ENCODE results near the gene SEBOX.

SEBOX gene

DNA sequence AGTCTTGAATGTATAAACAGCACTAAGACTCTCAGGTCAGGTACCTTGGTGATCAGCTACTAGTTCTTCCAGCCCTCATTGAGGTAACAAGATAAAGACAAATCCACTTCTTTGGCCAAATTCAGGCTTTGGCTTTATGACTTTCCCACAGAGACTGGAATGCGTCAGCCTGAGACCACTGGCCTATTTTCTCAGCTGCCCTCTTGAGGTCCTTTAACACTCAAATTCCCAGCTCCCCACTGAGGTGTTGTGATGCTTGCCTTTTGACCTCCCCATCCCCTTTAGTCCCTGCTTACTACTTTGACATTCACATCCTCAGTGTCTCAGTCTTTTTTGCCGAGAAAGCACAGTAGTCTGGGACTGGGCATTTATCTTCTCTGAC is 18.8 kb downstream of the SEBOX start:
- no peak for TF ChIP-seq GATA2 (IDR thresholded peaks at IDR 0.05; ENCODE audit: low read depth, low read length)
- no peak for TF ChIP-seq GATA3 (IDR thresholded peaks at IDR 0.05; ENCODE audit: low read depth, low read length)

DNA sequence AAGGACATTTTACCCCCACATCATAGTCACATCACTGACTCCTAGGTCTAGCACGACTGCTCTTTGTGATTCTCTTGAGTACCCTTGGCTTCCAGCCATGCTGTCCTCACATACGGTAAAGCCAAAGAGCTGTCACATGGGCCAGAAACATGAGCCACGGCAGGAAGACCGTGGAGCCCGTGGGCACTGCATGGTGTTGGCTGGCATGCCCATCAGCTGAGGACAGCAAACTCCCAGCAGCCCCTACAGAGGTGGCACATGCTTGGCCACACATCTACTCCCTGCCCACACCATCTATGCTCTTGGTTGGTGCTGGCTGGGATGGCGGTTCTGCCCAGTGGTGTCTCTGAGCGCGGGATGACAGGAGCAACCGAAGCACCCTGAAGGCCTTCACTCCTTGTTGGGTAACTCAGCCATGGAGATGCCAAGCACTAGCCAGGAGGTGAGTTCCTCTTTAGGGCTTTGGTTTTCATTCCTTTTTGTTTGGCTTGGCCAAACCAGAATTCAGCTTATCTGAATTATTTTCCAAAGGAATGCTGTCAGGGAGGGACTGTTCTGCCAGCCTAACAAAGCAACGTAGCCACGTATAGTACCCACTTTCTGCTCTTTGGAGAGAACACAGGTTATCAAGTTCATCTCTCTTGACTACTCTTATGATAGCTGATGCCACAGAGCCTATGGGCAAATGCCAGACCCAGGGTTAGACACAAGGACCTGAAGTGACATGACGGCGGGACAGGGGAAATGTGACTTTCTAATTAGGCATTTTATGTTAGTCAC is 19.4 kb downstream of the SEBOX start:
- no peak for TF ChIP-seq GATA3 (IDR thresholded peaks at IDR 0.05; ENCODE audit: low read depth, low read length)
- no peak for TF ChIP-seq GATA2 (IDR thresholded peaks at IDR 0.05; ENCODE audit: low read depth, low read length)

DNA sequence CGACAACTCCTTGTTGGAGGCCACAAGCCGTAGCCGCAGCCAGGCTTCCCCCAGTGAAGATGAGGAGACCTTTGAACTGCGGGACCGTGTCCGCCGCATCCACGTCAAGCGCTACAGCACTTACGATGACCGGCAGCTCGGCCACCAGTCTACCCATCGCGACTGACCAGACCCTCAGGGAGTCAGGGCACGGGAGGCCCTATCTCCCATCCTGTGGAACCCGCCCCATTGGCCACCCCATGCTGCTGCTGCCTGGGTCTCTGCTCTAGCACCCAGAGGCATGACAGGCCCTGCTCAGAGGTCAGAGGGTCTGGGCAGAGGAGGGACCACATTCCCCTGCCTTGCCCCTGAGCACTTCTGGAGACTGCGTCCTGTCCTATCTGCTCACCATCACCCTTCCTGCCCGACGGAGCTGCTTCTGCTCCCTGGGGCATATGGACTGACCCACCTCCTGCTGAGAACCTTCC is 20.5 kb downstream of the SEBOX start:
- TF ChIP-seq GATA2 (IDR thresholded peaks at IDR 0.05; ENCODE audit: low read depth, low read length): no peak
- no peak for TF ChIP-seq GATA3 (IDR thresholded peaks at IDR 0.05; ENCODE audit: low read depth, low read length)

DNA sequence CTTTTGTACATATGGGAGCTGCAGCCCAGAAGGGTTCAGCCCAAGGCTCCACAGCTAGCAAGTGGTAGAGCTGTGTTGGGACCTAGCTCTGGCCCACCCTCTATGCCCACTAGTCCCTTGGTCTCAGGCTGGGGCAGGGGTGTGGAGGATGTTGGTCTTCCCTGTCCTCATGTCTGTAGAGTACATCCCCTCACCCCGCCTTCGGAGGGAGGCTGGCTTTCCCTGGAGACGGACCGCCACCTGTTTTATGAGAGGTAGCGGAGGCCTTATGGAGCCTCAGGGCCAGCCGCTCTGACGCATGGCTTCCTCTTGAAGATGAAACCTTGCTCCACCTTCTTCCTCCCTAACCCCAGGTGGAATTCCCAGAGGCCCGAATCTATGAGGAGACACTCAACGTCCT is 21.0 kb downstream of the SEBOX start:
- TF ChIP-seq GATA2 (IDR thresholded peaks at IDR 0.05; ENCODE audit: low read depth, low read length) (no peak), GATA3 (IDR thresholded peaks at IDR 0.05; ENCODE audit: low read depth, low read length) (no peak)

DNA sequence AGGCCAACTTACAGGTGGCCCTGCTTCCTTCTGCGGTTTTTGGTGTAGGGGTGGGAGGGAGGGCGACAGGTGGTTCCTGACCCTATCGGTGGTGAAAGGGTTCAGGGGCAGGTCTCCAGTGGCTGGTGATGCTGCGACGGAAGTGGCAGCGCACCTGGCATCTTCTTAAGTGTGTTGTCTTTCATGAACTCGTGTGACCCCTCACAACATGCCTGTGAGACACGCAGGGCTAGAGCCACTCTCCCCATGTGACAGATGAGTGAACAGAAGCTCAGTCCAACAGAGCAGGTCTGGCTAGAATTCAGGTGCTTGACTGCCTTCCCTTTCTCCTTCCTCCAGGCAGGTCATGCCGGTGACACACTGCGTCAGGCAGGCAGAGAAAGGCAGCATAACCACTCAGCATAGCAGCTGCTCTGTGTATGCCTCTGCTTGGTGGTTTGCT is 21.5 kb downstream of the SEBOX start:
- TF ChIP-seq GATA2 (IDR thresholded peaks at IDR 0.05; ENCODE audit: low read depth, low read length): no peak

DNA sequence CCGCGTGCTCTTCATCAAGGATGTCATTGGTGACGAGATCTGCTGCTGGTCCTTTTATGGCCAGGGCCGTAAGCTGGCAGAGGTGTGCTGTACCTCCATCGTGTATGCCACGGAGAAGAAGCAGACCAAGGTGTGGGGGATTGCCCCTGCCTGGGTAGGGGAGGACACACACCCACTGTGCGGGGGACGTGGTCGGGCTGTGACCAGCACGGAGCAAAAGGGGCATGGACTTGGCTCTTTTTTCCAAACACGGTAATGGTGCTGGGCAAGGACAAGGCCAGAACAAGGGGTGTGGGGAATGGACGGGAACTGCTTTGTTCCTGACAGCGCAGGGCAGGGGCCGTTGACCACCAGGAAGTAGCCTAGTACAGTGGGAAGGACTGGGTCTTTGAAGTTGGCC is 22.7 kb downstream of the SEBOX start:
- TF ChIP-seq GATA3 (IDR thresholded peaks at IDR 0.05; ENCODE audit: low read depth, low read length) (no peak), GATA2 (IDR thresholded peaks at IDR 0.05; ENCODE audit: low read depth, low read length) (no peak)

DNA sequence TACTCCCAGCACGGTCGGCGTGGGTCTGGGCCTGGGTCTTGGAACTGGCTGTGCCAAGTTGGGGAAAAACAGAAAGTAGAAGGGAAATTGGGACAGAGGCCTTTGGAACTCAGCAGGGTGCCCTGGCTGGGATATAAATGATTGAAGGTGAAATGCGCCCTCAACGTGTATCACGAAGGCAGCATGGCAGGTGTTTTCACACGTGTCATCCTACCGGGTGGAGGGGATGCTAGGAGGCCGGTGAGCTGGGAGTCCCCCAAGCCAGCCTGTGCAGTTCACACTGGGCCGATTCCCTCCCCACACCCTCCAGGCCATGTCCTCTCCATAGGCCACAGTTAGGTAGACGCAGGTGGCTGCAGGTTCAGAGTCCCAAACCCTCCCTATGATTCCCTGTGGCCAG is 23.5 kb downstream of the SEBOX start:
- TF ChIP-seq GATA2 (IDR thresholded peaks at IDR 0.05; ENCODE audit: low read depth, low read length) (no peak), GATA3 (IDR thresholded peaks at IDR 0.05; ENCODE audit: low read depth, low read length) (no peak)

DNA sequence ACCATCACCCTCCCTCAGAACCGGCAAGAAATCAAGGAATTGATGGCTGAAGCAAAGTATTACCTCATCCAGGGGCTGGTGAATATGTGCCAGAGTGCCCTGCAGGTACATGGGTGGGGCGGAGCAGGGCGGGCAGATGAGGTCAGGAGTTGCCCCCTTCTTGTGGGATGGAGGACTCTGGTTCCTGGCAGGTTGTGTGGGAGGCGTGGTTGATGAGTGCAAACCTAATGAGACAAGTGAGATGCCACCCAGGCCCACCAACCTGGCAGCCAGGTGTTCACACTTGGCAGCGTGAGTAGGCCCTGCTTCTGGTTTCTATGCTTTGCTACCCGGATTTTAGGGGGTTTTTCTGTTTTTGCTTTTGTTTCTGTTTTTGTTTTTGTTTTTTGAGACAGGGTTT is 24.6 kb downstream of the SEBOX start:
- TF ChIP-seq GATA3 (IDR thresholded peaks at IDR 0.05; ENCODE audit: low read depth, low read length) (no peak), GATA2 (IDR thresholded peaks at IDR 0.05; ENCODE audit: low read depth, low read length) (no peak)

DNA sequence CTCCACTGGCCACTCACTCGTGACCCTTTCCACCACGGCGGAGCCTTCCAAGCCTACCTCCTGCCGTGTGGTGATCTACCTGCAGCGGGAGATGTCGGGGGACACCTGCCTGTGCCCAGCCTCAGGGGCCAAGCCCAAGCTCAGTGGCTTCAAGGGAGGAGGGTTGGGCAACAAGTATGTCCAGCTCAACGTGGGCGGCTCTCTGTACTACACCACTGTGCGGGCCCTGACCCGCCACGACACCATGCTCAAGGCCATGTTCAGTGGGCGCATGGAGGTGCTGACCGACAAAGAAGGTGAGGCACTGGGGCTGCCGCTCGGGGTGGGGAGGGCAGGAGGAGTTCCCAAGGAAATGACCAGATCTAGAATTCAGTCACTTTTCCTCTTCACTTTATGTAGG is 25.6 kb downstream of the SEBOX start:
- TF ChIP-seq GATA2 (IDR thresholded peaks at IDR 0.05; ENCODE audit: low read depth, low read length): no peak
- no peak for TF ChIP-seq GATA3 (IDR thresholded peaks at IDR 0.05; ENCODE audit: low read depth, low read length)

DNA sequence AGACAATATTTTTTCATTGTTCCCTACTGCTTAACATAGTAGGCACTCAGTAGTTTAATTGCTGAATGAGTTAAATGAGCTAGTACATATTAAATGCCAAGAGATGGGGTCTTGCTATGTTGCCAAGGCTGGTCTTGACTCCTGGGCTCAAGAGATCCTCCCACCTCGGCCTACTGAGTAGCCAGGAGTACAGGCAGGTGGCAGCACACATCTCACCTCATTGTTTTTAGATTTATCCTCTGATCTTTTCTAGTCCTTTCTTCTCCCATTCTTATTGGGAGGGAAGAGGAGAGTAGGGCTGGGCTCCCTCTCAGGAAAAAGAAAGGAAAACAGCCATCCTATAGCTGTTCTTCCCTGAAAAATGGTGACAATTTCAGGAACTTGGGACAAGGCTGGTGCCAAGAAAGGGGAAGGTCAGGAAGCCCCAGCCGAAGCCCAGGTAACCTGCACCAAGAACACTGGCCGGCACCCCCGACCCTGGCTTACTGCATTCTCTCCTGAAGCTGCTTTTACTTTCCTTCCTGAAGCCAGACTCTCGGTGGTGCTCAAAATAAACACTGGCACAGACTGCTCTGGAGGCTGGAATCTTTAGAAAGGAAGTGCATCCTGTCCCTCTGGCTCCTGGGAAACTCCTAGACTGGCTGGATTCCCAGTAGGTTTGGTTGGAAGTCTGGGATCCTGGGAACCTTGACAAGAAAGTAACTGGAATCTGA is 26.8 kb downstream of the SEBOX start:
- TF ChIP-seq GATA2 (IDR thresholded peaks at IDR 0.05; ENCODE audit: low read depth, low read length) (no peak), GATA3 (IDR thresholded peaks at IDR 0.05; ENCODE audit: low read depth, low read length) (no peak)

DNA sequence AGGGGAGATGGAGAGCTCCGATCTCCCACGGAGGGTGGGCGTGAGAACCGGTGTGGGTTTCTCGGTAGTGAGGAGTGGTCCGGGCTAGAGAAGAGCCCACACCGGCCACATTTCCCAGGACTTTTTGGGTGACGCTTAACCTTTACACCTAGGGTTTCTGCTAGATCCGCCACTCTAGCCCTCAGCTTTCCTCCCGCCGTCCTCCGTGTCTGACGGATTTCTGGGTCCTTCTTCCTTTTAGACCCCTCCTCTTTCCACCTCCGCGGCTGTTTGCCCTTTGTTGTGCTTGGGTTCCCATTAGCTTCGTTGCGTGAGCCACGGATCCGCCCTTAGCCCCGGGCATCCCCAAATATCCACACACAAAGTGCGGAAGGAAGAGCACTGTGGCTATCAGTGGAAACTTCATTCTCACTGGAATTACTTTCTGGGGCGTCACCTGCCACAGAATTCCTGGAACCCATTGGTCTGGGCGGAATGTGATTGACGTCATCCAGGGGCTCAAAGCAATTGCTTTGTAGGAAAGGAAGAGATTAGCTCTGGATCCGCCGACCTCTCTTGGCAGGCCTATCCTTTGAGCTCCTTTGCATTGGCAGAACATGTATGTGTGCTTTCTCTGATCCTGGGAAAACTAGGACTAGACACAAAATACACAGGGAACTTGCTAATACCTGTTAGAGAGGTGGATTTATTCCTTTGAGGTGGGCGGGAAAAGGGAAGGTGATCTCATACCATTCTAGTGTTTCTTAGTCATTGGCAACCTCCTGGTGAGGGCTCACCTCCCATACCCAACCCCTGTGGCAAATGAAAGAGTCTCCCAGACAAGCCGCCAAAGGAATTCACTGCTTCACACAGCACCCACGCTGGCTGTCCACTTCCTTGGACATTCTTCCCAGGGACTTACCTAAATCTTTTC is 28.8 kb downstream of the SEBOX start:
- TF ChIP-seq GATA3 (IDR thresholded peaks at IDR 0.05; ENCODE audit: low read depth, low read length) (no peak), GATA2 (IDR thresholded peaks at IDR 0.05; ENCODE audit: low read depth, low read length) (no peak)

DNA sequence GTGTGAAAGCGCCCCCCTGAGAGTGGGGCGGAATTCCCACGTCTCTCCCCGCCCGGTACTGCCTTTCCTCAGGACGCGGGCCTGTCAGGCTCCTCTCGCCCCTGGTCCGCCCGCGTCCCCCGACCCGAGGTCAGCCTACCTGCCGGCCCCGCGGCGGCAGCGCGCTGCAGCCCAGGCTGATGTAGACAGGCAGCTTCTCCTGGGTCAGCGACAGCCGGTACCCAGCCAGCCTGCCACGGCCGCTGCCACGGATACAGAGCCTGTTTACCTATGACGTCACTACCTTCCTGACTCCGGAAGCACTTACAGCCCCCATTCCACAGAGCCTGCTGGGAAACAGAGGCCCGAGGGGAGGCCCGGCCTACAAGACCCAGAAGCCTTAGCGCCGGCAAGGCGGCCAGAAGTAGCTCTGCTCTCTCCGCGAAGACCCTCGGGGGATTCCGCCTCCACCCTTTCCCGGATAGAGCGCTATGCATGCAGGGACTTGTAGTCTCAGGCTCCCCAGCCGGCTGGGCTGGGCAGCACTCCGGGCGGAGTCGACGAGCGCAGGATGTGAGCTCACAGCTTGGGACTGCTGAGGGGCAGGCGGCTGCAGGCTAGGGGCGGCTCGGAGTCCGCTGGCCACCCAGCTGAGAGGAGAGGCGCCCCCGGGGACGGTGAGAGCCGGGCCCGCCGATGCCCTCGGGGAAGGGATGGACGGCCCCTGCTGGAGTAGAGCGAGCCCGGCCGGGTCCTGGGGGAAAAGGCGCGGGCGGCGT is 29.6 kb downstream of the SEBOX start, which contains the start of the genes IFT20 and TNFAIP1:
Gene IFT20 (minus strand): TSS at position 272 of the 758 bp plus-strand sequence. CDS start 3,487 bp downstream, outside the sequence.
Gene TNFAIP1 (plus strand): TSS at position 561 of the 758 bp plus-strand sequence. CDS start 3,761 bp downstream, outside the sequence.
- TF ChIP-seq GATA2 (IDR thresholded peaks at IDR 0.05; ENCODE audit: low read depth, low read length): no peak
- no peak for TF ChIP-seq GATA3 (IDR thresholded peaks at IDR 0.05; ENCODE audit: low read depth, low read length)

DNA sequence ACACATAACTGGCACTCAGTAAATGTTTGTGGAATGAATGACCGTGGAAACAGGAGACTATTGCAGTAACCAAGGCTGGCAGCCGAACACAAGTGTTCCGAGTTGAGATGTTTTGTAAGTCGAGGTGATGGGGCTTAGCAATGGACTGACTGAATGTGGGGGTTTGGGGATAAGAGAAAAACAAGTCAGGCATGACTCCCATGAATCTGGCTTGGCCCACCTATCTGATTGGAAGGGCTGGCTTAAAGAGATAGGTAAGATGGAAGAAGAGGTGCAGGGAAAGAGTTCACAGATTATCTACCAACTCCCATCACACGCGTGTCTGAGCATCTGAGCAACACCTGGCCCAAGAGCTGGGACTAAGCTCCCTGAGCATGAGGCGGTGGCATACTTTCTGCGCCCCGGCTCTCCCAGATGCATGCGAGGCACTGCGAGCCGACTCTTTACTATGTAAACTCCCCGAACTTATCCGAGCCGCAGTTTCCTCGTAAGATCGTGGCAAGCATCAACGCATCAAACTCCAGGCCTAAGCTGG is 30.3 kb downstream of the SEBOX start:
- TF ChIP-seq GATA3 (IDR thresholded peaks at IDR 0.05; ENCODE audit: low read depth, low read length): no peak
- TF ChIP-seq GATA2 (IDR thresholded peaks at IDR 0.05; ENCODE audit: low read depth, low read length): no peak
